ENCODE data around the gene SNRPE.

The SNRPE gene

DNA sequence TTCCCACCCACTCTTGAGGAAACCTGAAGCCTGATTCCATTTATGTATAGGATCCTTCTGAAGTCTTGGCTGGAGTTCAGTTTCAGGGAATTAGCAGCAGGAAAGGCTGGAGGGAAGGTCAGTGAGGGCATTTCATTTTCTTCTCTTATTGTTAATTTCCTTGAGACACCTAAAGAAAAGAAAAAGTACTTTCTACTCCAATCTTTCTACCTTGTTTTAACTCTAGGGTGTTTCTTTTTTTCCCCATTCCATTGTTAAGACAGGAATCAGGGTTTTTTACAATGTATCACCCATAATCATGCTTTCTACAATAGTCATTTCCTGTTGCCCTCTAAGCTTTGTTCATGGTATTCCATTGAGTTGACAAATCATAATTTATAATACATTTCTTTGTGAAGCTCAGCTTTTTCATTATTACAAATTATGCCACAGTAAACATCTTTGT is 27.4 kb downstream of the SNRPE start:
- DNase-seq = no peak

DNA sequence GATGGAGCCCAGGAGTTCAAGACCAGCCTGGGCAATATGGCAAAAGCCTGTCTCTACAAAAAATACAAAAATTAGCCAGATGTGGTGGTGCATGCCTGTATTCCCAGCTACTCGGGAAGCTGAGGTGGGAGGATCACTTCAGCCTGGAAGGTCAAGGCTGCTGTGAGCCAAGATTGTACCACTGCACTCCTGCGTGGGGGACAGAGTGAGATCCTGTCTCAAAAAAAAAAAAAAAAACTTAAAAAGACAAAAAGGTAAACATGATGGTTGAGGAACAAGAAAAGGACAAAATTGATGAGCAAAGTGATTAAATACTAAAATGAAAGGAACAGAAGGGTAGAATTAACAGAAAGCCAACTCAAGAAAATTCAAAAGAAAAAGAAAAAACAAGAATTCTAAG is 30.6 kb downstream of the SNRPE start:
- DNase-seq = no peak

DNA sequence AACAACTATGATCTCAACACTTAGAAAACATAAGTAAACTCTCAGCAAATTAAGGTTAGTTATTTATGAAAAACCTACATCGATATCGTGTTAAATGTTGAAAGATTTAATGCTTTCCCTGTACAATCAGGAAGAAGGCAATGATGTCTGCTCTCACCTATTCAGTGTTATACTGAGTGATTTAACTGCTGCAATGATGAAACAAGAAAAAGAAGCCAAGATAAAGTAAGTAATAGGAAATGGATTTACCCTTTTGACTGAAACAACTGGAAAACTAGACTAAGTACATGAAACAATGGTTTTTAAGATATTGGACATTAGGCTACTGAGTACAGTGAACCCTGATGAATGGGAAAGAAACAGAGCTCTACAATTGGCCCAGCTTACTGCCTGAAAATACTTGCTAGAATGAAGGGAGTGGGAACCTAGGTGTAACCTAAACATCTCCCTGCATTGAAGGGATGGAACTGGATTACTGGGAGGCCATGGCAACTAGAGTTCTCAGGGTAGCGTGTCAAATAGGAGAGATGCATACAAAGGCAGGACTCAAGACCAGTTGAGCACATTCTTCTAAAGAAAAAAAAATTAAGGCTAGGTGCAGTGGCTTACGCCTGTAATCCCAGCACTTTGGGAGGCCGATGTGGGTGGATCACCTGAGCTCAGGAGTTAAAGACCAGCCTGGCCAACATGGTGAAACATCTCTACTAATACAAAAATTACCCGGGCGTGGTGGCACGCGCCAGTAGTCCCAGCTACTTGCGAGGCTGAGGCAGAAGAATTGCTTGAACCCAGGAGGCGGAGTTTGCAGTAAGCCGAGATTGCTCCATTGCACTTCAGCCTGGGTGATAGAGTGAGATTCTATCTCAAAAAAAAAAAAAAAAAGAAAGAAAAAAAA is 37.3 kb downstream of the SNRPE start:
- no peak for DNase-seq

DNA sequence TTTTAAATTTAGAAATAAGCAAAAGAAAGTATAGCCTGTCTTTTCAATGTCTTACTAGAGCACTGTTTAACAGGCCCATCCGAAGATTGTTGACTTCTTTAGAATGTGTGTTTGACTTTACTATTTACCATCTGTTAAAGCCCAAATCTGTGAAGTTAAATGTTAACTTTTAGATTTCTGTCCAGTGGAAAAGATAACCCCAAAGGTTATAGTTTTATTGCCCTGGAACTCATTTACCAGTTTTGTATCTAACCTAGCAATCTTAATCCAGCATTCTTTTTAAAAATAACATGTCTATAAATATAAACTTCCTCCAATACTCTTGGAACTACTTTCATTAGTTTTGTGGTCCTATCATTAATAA is 37.9 kb downstream of the SNRPE start:
- DNase-seq = no peak

DNA sequence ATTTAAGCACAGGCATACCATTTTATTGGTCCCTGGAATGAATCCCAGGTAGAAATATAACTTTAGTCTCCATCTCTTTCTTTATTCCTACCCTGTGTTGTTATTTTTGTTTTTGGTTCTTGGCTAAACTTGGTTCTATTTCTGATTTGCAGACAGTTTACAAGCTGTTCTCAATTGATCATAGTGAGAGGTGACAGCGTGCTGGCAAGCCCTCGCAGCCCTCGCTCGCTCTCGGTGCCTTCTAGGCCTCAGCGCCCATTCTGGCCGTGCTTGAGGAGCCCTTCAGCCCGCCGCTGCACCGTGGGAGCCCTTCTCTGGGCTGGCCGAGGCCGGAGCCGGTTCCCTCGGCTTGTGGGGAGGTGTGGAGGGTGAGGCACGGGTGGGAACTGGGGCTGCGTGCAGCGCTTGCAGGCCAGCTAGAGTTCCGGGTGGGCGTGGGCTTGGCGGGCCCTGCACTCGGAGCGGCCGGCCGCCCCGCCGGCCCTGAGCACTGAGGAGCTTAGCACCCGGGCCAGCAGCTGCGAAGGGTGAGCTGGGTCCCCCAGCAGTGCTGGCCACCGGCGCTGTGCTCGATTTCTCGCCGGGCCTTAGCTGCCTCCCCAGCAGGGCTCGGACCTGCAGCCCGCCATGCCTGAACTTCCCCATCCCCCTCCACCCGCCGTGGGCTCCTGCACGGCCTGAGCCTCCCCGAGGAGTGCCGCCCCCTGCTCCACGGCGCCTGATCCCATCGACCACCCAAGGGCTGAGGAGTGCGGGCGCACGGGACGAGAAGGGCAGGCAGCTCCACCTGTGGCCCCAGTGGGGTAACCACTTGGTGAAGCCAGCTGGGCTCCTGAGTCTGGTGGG is 38.7 kb downstream of the SNRPE start:
- no peak for DNase-seq

DNA sequence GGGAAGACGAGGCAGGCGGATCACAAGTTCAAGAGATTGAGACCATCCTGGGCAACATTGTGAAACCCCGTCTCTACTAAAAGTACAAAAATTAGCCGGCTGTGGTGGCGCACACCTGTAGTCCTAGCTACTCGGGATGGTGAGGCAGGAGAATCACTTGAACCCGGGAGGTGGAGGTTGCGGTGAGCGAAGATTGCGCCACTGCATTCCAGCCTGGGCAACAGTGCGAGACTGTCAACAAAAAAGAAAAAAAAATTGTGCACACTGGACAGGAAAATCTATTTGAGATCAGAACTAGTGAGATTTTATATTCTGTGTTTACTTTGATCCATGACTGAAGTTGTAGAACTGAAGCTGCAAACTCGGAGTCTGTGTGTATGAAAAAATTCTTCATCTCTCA is 40.2 kb downstream of the SNRPE start:
- DNase-seq = no peak

DNA sequence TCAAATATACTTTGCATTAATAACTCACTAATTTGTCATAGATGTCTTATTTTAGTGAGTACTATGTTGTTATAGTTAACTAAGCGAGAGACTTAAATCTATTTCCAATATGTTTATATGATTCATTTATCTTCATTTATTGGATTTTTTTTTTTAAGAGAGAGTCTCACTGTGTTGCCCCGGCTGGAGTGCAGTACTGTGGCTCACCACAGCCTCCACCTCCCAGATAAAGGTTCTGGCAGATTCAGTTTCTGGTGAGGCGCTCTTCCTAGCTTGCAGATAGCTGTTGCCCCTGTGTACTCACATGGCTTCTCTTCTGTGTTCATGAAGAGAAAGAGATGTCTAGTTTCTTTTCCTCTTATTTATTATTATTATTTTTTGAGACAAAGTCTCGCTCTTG is 43.9 kb downstream of the SNRPE start:
- no peak for DNase-seq

DNA sequence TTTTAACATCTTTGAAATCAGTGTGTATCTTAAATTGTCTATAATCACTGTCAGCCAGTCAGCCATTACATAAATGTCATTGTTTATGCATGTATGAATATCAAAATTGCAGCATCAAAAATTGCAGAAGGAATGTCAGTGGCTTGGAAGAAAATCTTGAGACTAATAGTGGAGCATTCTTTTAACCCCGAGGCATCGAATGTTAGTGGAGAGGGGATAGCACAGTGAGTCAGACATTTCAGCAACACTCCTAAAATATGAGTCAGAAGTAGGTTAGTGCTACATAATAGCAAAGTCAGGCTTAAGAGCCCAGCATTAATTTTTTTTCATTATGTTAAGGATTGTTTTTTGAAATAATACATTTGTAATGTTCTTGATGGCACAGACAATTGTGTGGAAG is 45.5 kb downstream of the SNRPE start:
- no peak for DNase-seq

DNA sequence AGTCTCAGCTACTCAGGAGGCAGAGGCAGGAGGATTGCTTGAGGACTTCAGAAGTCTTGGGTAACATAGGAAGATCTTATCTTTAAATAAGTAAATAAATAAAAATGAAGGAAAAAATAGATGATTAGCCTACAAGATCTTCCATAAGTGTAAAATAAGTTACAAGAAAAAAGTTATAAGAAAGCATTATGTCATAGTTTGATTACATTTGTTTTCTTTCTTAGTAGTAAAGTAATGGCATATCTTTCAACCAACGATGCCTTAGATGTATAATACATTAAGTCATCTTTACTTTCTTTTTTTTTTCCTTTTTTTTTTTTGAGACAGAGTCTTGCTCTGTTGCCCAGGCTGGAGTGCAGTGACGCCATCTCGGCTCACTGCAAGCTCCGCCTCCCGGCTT is 46.5 kb downstream of the SNRPE start:
- DNase-seq = no peak

DNA sequence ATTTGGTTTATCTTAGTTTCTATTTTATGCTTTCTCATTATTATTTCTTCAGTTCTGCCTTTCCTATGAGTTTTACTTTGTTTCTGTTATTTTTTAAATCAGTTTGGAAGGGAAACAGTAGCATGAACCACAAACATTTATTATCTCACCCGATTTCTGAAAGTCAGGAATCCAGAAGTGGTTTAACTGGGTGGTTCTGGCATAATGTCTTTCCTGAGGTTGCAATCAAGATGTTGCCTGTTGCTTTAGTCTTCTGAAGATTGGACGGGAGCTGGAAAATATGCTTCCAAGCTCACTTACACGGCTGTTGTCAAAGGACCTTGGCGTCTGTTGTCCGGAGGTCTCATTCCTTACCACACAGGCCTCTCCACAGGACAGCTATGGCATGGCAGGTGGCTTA is 50.4 kb downstream of the SNRPE start:
- no peak for DNase-seq

DNA sequence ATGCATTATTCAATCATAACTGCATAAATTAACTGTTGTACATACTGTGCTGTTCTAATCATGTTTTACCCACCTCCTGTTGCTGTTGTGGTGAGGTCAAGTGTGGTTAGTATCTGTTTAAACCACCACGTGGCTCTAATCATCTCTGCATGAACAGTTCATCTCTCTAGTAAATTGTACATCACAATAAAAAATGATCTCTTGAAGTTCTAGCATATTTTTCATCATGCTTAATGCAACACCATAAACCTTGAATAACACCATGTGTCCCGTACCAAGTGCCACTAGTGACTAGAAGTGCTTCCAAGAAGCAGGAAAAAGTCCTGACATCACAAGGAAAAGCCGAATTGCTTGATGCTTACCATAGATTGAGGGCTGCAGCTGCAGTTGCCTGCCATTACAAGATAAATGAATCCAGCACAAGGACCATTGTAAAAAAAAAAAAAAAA is 51.7 kb downstream of the SNRPE start:
- DNase-seq = no peak

DNA sequence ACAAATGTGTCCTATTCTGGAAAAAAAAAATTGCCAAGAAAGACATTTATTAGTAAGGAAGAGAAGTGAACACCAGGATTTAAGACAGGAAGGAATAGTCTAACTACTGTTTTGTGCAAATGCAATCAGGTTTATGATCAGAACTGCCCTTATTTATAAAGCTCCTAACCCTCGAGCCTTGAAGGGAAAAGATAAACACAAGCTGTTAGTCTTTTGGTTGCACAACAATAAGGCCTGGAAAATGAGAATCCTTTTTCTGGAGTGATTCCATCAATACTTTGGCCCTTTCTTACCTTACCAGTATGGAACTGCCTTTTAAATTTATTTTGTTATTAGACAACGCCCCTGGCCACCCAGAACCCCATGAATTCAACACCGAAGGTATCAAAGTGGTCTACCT is 52.9 kb downstream of the SNRPE start:
- DNase-seq = no peak

DNA sequence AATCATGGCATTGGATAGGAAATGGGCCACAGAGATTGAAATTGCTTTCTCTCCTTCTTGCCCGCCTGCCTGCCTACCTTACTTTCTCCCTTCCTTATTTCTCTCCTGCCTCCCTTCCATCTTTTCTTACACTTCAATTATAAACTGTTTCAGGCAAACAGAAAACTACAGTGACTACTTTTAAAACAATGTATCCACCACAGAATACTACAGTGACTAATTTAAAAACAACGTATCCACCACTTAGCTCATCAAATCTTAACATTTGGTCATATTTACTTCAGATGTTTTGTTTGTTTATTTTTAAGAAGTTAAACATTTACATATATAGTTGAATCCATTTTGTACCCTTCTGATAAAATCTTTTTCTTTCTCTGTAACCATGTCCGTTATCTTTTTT is 54.4 kb downstream of the SNRPE start:
- DNase-seq = no peak

DNA sequence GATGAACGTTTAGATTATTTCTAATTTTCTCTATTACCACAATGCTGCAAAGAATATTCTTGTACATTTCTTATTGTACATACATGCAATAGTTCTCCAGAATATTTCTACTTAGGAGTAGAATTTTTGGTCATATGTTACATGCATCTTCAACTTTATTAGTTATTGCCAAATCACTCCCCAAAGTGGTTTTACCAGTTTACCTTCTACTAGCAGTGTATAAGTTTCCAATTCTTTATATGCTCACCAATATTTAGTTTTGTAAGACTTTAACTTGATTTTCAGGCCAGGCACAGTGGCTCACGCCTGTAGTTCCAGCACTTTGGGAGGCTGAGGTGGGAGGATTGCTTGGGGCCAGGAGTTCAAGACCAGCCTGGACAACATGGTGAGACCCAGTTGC is 55.4 kb downstream of the SNRPE start:
- DNase-seq = no peak
